Activated CD4-positive, alpha-beta T cell treated with anti-CD3 and anti-CD28 coated beads, Interleukin-2, Interleukin-4, amounts not matched to agents 100 ng/mL and 50 ng/mL, durations not matched to agents 16 hours and 8 hours (primary cell): Measurements from ENCODE around the gene BNC2.

ENCODE experiments used
- DNase-seq: peaks from one replicate; pipeline ENCODE4 v3.0.0-alpha.2; 2020; ENCODE audit warnings: low spot score

BNC2 gene

DNA sequence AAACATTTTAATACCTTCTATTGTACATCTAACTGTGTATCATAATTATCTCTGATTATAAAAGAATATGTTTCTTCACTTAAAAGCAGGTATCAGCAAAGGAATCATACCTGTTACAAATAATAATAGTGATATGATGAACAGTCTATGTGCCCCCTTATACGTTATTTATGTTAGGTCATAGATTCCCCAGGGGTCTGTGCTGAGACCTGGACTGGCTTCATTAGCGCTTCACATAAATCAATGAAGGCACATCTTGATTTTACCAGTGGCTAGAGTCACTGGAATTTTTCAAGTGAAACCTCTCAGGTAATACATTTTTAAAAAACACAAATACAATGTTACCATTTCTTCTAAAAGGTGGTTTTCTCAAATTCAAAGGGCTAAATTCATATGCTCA lies 275.2 kb downstream of the BNC2 start:
- DNase-seq, result no peak

- DNase-seq, result no peak
Observed at GRCh38 chr9:16594787-16595186, 275.7 kb downstream of the BNC2 start.

- DNase-seq, result no peak
Observed at GRCh38 chr9:16593746-16594145, 276.7 kb downstream of the BNC2 start.

DNA sequence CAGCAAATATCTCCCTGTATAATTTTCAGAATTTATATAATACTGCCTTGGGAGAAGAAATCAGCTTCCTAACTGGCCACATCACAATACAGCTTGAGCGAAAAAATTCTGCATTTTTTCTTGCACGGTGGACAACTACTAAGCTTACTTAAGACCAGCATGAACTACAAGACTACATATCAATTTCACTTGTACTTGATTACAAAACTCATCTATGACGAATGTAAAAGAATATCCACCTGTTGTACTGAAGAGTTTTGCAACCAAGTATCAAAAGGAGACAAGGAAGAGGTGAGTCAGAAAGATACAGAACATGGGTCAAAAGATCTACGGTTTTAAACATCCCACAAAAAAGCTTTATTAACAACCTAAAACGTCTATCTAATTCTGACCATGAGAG lies 279.4 kb downstream of the BNC2 start:
- DNase-seq, result no peak

DNA sequence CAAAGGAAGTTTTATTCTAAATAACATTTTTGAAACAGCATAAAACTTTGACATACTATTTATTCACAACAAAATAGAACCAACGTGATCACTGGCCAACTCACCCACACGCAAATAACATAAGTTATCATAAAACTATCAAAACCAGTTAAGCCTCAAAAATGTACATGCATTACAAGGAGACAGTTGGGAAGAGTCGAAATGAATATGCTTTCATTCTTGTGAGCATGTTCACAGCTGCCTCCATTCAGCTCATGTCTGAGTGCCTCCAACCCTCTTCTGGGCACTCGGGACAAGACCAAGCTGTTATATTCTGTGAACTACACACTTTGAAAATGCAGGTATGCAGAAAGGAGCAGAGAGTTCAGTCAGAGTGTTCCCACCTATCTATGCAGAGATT lies 284.9 kb downstream of the BNC2 start:
- no peak for DNase-seq

GRCh38 chr9:16579872-16580432 lies 290.5 kb downstream of the BNC2 start:
- no peak for DNase-seq

DNA sequence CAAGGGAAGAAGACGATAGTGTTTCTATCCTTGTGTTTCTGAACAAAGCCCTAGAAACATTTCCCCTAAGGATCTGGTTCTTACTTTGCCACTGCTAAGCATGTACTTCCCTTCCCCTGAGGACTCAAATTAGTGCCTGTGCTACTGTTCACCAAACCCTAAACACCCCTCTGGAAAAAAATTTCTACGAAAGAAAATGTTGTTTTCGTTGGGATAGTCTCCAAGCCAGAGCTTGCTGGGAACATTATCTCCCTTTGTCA lies 294.6 kb downstream of the BNC2 start:
- DNase-seq, result no peak

DNA sequence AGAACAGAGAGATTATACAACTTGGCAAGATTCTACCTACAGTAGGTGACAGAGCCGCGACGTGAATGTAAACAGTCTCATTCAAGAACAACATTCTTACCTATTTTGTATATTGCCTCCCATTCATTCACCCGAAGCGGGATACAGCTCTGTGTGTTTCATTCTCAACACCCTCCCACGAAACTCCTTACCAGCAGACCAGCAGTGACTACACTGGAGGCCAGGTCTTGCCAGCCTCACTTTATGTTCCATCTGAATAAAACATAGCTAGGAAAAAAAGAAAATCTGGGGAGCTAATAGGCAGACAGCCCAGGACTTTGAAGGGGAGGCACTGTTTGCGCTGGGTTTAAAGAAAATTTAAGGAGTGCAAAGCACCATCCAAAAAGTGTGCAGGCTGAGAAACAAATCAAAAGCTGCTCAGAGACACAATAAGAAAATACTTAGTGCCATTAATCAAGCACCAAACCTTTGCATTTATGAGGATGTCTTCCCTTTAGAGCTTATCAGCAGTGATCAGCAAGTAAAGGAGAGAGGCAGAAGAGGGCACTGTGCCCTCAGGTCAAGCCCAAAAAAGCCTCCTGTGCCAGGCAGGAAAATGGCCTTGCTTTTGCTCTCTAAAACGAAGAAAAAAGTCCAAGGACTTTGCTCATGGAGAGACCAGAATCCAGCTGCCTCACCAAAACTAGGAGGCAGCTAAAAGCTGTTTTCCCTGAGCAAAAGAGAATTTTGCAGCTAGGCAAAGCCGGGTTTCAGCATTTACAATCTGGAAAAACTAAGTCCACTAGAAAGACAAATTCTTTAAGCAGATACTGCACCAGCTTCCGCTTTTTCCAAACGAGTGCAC lies 295.1 kb downstream of the BNC2 start:
- no peak for DNase-seq

GRCh38 chr9:16572005-16572734 lies 298.3 kb downstream of the BNC2 start:
- DNase-seq, result no peak

DNA sequence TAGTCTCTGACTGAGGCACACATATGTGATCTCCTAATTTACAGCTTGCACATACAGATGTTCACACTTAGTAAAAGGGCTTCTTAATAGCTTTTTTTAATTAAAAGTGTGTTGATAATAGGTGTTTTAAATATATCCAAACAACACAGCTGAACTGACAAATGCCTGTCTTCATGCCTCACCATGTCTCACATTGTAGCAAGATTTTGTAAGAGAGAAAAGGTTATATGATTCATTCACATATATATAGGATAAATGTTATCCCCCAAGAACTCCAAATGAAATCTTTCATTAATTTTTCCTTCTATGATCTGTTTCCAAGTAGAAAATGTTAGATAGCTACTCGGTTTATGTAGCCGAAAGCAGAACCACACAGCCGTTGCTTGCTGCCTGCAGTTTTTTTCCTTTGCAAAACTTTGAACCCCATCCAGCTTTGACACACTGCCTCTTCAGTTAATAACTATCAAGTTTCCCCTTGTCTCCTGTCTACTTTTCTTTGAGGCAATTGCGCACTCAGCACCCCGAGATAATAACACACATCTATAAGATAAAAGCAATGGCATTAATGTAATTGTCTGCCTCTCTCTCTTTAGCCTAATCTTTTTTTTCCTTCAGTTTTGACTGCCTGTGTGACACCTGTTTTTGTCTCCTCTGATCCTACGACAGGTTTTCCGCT lies 299.2 kb downstream of the BNC2 start:
- no peak for DNase-seq

DNA sequence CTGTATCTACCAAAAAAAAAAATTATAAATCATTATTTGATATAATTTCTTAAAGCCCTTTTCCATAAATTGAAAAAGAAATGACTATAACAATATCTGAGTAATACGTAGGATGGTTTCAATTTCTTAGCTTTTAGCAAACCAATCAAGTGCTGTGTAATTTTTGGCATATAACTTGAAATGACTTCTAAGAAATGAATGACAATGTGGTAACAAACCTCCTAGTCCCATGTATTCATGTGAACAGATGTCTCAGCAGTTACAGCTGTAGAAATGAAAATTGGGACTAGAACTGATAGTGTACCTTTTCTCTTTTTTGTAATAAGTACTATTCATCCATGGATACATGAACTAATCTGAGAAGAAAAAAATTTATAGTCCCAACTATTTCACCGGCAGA lies 307.0 kb downstream of the BNC2 start:
- DNase-seq, result no peak

- DNase-seq, result no peak
Observed at GRCh38 chr9:16561121-16561520, 309.3 kb downstream of the BNC2 start.

GRCh38 chr9:16559418-16560188 lies 310.9 kb downstream of the BNC2 start:
- no peak for DNase-seq

GRCh38 chr9:16555802-16556201 lies 314.7 kb downstream of the BNC2 start:
- DNase-seq, result no peak

- no peak for DNase-seq
Observed at GRCh38 chr9:16553869-16554540, 316.5 kb downstream of the BNC2 start.

DNA sequence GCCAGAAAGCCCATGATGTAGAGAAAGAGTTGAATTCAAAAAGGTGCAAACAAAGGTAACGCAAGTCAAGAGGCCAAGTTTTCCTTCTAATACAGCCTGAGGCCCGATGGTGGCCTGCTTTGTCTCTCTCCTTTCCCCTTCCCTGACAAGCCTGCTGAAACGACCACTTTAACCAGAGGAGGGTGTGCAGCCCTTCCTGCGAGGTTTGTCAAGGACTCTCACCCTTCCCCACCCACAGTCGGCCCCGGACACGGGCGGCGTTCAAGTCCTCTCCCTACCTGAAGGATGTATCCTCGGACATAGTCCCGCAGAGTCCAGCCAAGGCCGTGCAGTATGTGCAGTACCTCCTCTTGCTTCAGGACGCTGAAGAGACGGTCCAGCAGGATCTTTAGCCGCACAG lies 318.2 kb downstream of the BNC2 start:
- no peak for DNase-seq

- no peak for DNase-seq
Observed at GRCh38 chr9:16551692-16552091, 318.8 kb downstream of the BNC2 start.

- no peak for DNase-seq
Observed at GRCh38 chr9:16545639-16546038, 324.8 kb downstream of the BNC2 start.

DNA sequence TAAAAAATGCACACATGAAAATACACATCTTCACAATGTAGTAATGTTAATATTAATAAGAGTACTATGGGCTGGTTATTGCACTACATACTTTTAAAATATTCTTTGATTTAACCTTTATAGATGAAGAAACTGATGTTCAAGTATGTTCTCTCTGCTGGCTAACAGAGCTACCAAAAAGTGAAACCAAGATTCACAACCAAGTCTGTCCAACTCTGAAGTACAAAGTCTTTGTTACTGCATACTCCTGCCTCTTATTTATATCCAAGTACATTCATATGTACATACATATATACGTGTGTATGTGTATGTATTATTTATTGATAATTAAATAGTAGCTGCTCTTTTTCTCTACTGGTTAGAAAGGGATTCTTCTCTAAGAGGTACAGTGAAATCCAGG lies 325.6 kb downstream of the BNC2 start:
- DNase-seq, result no peak

DNA sequence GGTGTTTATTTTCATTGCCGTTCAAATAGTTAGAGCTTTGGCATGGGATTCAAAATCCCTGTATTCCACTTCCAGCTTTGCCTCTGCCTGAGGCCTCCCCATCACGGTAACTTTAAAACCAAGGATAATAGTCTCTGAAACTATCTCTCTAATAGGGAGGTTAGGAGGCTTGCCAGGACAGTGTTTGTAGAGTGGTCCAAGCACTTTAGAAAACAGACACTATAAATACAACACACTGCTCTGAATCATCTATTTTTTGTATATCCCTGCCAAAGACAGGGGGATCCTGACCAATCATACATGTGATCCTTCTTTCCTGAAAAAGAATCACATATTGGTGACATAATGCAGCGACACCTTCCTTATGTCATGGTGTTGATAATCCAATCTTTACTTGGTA lies 326.8 kb downstream of the BNC2 start:
- no peak for DNase-seq

DNA sequence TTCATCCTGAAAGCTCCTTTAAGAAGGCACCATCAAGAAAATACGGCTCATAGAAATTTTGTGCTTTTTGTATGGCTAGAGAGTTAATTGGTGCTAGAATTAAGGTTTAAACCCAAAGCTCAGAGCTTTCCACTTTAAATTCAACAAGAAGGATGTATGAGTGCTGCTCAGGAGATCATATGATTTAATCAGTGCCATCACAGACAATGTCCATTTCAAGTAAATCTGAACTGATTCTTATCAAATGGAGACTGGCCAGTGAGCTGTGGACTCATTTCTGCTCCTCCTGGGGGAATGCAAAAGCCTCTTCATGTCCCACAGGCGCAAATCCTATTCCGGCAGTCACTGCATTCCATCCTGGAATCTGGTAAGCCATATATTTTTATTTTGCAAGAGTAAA lies 327.2 kb downstream of the BNC2 start:
- DNase-seq, result no peak

DNA sequence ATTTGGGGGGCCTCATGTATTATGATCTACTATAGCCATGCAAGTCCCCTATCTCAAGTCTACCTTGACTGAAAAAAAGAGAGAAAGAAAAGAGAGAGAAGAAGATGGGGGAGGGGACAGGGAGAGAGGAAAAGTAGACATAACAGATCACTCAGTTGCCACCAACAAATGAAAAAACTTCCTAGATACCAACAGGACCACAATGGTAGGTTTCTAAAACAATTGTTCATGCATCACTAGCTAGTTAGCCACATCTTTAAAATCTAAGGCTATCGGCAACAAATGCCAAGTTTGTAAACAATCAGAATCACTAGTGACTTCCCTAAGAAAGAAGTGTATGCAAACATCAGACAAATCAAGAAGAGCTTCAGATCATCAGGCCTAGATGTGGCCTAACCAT lies 328.2 kb downstream of the BNC2 start:
- no peak for DNase-seq
